Aortic smooth muscle cell (primary cell): ENCODE data around the gene RCCD1. TPM values are rescaled to one million over a fixed set of nuclear protein-coding genes. Genes with fewer than 3 reads are reported as not detected.

Experiments
- total RNA-seq: library from RNA; depleted of rRNA; stranded (reverse); fragments of >200 nt; gene quantifications from 2 replicates; pipeline ENCODE4 v1.2.3, GENCODE V29; 2014

The RCCD1 gene, protein sequence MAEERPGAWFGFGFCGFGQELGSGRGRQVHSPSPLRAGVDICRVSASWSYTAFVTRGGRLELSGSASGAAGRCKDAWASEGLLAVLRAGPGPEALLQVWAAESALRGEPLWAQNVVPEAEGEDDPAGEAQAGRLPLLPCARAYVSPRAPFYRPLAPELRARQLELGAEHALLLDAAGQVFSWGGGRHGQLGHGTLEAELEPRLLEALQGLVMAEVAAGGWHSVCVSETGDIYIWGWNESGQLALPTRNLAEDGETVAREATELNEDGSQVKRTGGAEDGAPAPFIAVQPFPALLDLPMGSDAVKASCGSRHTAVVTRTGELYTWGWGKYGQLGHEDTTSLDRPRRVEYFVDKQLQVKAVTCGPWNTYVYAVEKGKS
- 11.9 and 12.6 TPM in 2 replicates for total RNA-seq

DNA sequence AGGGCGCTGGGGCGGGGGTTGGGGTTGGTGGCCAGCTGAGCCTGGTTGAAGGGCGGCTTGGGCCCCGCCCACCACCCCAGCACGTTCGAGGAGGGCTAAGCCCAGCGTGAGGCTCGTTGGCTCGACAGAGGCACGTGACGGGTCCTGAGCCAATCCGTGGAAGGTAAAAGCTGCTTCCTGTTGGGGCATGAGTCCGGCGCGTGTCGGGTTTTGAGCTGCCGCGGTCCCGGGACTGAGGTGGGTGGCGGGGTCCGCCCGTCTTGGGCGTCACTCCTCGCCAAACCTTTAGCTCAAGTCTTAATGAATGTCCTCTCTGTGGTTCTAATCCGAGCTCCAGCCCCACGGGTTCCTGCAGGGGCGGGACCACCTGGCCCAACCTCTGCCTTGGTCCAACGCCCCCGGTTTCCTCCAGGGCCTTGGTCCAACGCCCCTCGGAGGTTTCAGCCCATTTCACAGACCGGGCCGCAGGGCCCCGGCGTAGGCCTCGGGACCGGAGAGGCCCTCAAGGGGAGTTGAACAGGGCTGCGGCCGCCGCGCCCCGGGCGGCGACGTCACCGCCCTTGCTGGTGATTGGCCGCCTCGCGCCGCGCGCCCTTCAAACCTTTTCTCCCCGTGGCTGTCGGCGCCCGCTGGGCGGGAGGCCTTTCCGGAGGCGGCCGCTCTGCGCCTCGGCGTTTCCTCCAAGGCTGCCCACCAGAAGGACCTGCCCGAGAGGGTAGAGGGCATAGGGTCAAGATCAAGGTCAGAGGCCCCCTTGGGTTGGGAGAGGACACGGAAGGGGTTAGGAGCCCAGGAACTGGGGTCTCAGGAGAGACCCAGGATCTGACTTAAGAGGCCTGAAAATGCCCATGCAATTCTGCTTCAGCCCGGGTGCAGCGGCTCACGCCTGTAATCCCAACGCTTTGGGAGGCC, at the start of gene RCCD1:
Gene RCCD1, plus strand, starts transcription at position 173 of the 912 bp plus-strand sequence. CDS start 1,851 bp downstream, outside the sequence.

DNA sequence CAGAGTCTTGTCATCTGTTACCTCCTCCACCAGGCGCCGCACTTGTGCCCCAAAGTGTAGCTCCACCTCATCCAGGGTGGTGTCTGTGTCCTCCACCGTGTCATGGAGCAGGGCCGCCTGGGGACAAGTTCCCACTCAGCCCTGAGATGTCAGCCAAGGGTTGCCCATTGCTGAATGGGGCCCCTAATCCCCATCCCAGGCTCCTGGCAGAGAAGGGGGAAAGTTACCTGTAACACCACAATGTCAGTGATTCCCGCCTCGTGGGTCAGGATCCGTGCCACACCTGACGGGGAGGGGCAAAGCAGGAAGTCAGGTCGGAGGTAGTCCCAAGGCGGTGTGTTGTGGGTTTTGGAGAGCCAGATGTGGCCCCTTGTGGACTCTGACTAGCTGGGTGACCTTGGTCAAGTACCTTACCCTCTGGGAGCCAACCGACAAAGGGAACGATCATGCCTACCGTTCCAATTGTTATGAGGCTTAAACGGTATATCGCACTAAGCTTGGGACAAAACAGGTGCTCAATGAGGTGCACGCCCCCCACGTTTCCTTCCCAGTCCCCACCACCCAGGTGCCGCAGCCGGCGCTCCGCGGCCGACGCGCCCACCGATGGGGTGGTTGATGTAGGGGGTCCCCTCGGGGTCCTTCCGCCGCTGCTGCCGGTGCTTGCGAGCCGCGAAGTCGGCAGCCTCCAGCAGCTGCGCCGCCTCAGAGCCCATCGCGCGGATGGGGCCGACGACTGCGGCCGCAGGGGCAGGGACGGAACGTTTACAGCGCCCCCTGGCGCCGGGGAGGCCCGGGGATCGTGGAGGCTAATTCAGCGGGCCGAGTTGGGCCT, 22.6 kb upstream of the RCCD1 start, which contains the start of gene HDDC3:
Gene HDDC3, minus strand, starts transcription at position 722 of the 832 bp plus-strand sequence. Its CDS starts 9 bp downstream, at position 713.

GRCh38 chr15:90934949-90935751, 19.5 kb upstream of the RCCD1 start, which contains the start of gene UNC45A:
UNC45A (plus strand) TSS chr15:90935285; CDS start chr15:90935325, 40 bp downstream.

GRCh38 chr15:90994417-90995311, 40.0 kb downstream of the RCCD1 start, which contains the start of gene PRC1:
PRC1 (minus strand) TSS chr15:90994535; CDS start chr15:90994417, 118 bp downstream.

Other genes with a start within 250 kb of the RCCD1 start
- gene BLM, start 237.5 kb upstream of the RCCD1 start, total RNA-seq, result 3.3 and 5.3 TPM in 2 replicates
- gene FURIN, start 86.3 kb upstream of the RCCD1 start, total RNA-seq, result 67.9 and 89.2 TPM in 2 replicates
- 18.5 and 24.4 TPM in 2 replicates for gene FES, start 70.4 kb upstream of the RCCD1 start, total RNA-seq
- 18.9 and 22.1 TPM in 2 replicates for gene MAN2A2, start 51.6 kb upstream of the RCCD1 start, total RNA-seq
- gene HDDC3, start 22.3 kb upstream of the RCCD1 start, total RNA-seq, result 14.1 and 17.4 TPM in 2 replicates
- gene UNC45A, start 19.6 kb upstream of the RCCD1 start, total RNA-seq, result 92.4 and 111 TPM in 2 replicates
- 156 and 227 TPM in 2 replicates for gene PRC1, start 39.7 kb downstream of the RCCD1 start, total RNA-seq
- 8.6 and 9.0 TPM in 2 replicates for gene VPS33B, start 67.7 kb downstream of the RCCD1 start, total RNA-seq
- 0.13 TPM in 1 of 2 replicates, not detected in the other for gene SV2B, start 145.4 kb downstream of the RCCD1 start, total RNA-seq